Tibial nerve (tissue), 4 donors: ENCODE measurements around the gene ADAMTS18.
"Not testable (repeated sequence)": the region's sequence is repeated elsewhere in the genome, so short reads cannot be mapped to it uniquely, and the experiment has no call there.

ENCODE experiments used
- CTCF ChIP-seq, 5 experiments: fragments of 200-600 bp in 3 of 5; fragments of 450-650 bp in 2 of 5; sonication (generic) in 3 of 5; IDR thresholded peaks; one replicate each; pipeline ENCODE4 v1.5.1; 2016 to 2019; ENCODE audit warnings: antibody characterized with exemption in 5 of 5, mild to moderate bottlenecking in 3 of 5, moderate library complexity in 2 of 5
- EP300 ChIP-seq, 2 donors: sonication (generic); formaldehyde crosslinking; IDR thresholded peaks; one replicate each; pipeline ENCODE4 v1.6.1; 2017; ENCODE audit warnings: antibody characterized with exemption in 2 of 2, mild to moderate bottlenecking in 1 of 2

- TF ChIP-seq EP300, CTCF (IDR thresholded peaks at IDR 0.05): not testable (repeated sequence)
These were observed 168.6 kb downstream of the ADAMTS18 start for GRCh38 chr16:77266185-77266584.
